Measurements from ENCODE around the gene FRMD5.

GRCh38 chr15:43905755-43906154 is 289.3 kb downstream of the FRMD5 start:
- TF ChIP-seq CTCF (IDR thresholded peaks at IDR 0.05) (no peak), POLR2A (IDR thresholded peaks at IDR 0.05) (no peak)
